ENCODE results near the gene MCM6. TPM values are rescaled to one million over a fixed set of nuclear protein-coding genes. Genes with fewer than 3 reads are reported as not detected.
A peak's percentile ranks its signal among the peaks of the same experiment; 100 is the strongest.

MCM6 gene
- total RNA-seq, 1 donor from 2014 or later = 74.4 TPM

DNA sequence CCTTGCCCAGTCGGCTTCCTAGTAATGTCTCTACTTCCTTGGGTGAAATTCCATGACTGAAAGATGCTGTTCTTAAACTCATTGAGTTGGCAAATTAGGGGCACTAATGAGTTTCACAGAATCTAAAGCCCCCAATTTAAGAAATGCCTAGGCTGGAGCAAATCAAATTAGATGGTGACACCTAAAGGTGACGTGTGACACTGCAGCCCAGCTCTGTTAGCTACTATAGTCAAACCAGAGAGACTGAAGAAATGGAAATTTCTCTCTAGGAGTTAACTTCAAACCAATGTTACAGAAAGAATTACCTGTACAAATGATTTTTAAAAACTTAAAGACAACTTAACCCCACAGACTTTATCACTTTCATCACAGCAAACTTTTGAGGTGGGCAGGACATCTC, 76.5 kb downstream of the MCM6 start:
- H3K27ac Mint-ChIP-seq = no peak overlapping the region

DNA sequence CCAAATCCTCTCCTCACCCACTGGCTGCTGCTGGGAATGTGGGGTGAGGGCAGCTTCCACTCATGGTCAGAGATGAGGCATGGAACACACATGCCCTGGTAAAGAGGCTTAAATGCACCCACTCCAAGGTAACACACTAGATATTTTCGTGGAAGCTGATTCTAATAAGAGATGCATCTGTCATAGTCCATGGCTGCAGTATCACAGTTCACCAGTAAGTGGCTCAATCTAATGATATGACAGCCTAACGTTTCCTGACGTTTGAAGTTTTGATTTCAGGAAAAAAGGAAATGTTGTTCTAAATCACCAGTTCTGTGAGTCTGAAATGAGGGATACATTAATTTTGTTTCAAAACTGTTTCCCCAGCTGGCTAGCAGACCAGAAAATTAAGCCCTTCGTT, 77.5 kb downstream of the MCM6 start:
- H3K4me3 ChIP-seq = no peak overlapping the region
- H3K27me3 ChIP-seq = no peaks in the 10 kb centered on the region
- TF ChIP-seq EZH2 (IDR thresholded peaks at IDR 0.05) = no peak
- TF ChIP-seq, protein P1, sequence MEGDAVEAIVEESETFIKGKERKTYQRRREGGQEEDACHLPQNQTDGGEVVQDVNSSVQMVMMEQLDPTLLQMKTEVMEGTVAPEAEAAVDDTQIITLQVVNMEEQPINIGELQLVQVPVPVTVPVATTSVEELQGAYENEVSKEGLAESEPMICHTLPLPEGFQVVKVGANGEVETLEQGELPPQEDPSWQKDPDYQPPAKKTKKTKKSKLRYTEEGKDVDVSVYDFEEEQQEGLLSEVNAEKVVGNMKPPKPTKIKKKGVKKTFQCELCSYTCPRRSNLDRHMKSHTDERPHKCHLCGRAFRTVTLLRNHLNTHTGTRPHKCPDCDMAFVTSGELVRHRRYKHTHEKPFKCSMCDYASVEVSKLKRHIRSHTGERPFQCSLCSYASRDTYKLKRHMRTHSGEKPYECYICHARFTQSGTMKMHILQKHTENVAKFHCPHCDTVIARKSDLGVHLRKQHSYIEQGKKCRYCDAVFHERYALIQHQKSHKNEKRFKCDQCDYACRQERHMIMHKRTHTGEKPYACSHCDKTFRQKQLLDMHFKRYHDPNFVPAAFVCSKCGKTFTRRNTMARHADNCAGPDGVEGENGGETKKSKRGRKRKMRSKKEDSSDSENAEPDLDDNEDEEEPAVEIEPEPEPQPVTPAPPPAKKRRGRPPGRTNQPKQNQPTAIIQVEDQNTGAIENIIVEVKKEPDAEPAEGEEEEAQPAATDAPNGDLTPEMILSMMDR (IDR thresholded peaks at IDR 0.05) = peak; percentile 10
- H3K27me3 Mint-ChIP-seq (ENCODE audit: insufficient read depth, low read depth) = peaks cover 2% of the 10 kb centered on the region
- H3K4me1 Mint-ChIP-seq = peaks cover 3% of the 10 kb centered on the region
- H3F3A ChIP-seq (ENCODE audit: low read depth) = no peaks in the 10 kb centered on the region
- H4K20me1 ChIP-seq (ENCODE audit: low read depth) = no peaks in the 10 kb centered on the region
- H3K9ac ChIP-seq = no peak overlapping the region
- H3K36me3 Mint-ChIP-seq = no peaks in the 10 kb centered on the region
- no peak overlapping the region for H3K27ac ChIP-seq
- no peaks in the 10 kb centered on the region for H3K9me3 ChIP-seq (ENCODE audit: low read depth)
- H3K4me2 ChIP-seq = no peak overlapping the region
- H3K79me2 ChIP-seq (ENCODE audit: low read depth) = no peaks in the 10 kb centered on the region
- no peak overlapping the region for H2AFZ ChIP-seq (replicated peaks)
- H3K27ac Mint-ChIP-seq = no peak overlapping the region
- DNase-seq (ENCODE audit: low spot score) = no peak
- H3K9me3 Mint-ChIP-seq = peaks cover 19% of the 10 kb centered on the region
- H3K36me3 ChIP-seq = no peaks in the 10 kb centered on the region
- no peaks in the 10 kb centered on the region for H3K4me1 ChIP-seq
- H3K4me3 Mint-ChIP-seq = no peak overlapping the region

More for the DNA sequence above, 76.5 kb downstream of the MCM6 start:
- TF ChIP-seq EZH2phosphoT487 (IDR thresholded peaks at IDR 0.05) (no peak), EZH2 (IDR thresholded peaks at IDR 0.05) (no peak)
- TF ChIP-seq, protein P1 (IDR thresholded peaks at IDR 0.05) = peak; percentile 8
- Histone ChIP-seq H3K4me1 (no peaks in the 10 kb centered on the region), H3K4me2 (no peak overlapping the region), H3K27me3 (no peaks in the 10 kb centered on the region), H3K36me3 (no peaks in the 10 kb centered on the region), H4K20me1 (ENCODE audit: low read depth) (no peaks in the 10 kb centered on the region), H3K79me2 (ENCODE audit: low read depth) (no peaks in the 10 kb centered on the region), H3F3A (ENCODE audit: low read depth) (no peaks in the 10 kb centered on the region), H3K9me3 (ENCODE audit: low read depth) (no peaks in the 10 kb centered on the region), H3K4me3 (no peak overlapping the region), H2AFZ (replicated peaks) (no peak overlapping the region), H3K9ac (no peak overlapping the region), H3K27ac (no peak overlapping the region)
- Mint-ChIP-seq H3K4me3 (no peak overlapping the region), H3K36me3 (no peaks in the 10 kb centered on the region), H3K9me3 (peaks cover 19% of the 10 kb centered on the region), H3K27me3 (ENCODE audit: insufficient read depth, low read depth) (peaks cover 2% of the 10 kb centered on the region), H3K4me1 (peaks cover 3% of the 10 kb centered on the region)
- DNase-seq (ENCODE audit: low spot score) = no peak

DNA sequence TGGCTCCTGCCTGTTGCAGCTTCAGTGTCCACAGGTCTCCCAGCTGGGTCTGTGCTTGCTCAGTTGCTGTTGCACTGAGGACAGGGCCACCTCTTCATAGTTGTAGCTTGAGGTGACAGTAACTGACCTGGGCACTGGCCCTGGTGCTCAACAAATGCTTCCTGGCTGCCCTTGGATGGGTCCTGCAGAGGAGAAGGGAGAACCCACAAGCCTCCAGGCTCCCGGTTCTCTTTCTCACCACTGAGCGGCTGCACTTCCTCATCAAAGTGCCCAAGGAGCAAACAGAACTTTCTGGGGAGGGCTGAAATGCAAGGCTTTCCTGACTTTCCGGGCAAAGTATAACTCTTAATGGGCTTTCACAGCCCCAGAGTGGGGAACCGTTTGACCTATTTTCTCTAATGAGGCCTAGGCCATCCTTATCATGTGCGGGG, 78.0 kb downstream of the MCM6 start:
- no peak overlapping the region for H2AFZ ChIP-seq (replicated peaks)
- Mint-ChIP-seq H3K4me1 (peaks cover 3% of the 10 kb centered on the region), H3K36me3 (no peaks in the 10 kb centered on the region), H3K9me3 (peaks cover 19% of the 10 kb centered on the region), H3K27me3 (ENCODE audit: insufficient read depth, low read depth) (peaks cover 2% of the 10 kb centered on the region), H3K4me3 (no peak overlapping the region), H3K27ac (no peak overlapping the region)
- no peak for DNase-seq (ENCODE audit: low spot score)
- H3K79me2 ChIP-seq (ENCODE audit: low read depth) = no peaks in the 10 kb centered on the region
- H3K9me3 ChIP-seq (ENCODE audit: low read depth) = no peaks in the 10 kb centered on the region
- H3K9ac ChIP-seq = no peak overlapping the region
- TF ChIP-seq EZH2 (IDR thresholded peaks at IDR 0.05) (no peak), EZH2phosphoT487 (IDR thresholded peaks at IDR 0.05) (no peak)
- TF ChIP-seq, protein P1 (IDR thresholded peaks at IDR 0.05) = no peak
- no peak overlapping the region for H3K4me3 ChIP-seq
- H3K4me2 ChIP-seq = no peak overlapping the region
- H3K36me3 ChIP-seq = no peaks in the 10 kb centered on the region
- H4K20me1 ChIP-seq (ENCODE audit: low read depth) = no peaks in the 10 kb centered on the region
- no peaks in the 10 kb centered on the region for H3F3A ChIP-seq (ENCODE audit: low read depth)
- H3K27me3 ChIP-seq = no peaks in the 10 kb centered on the region
- H3K27ac ChIP-seq = no peak overlapping the region
- H3K4me1 ChIP-seq = no peaks in the 10 kb centered on the region

All from neural progenitor cell (in vitro differentiated cells).